Stomach smooth muscle (tissue), 2 donors: ENCODE measurements around the gene NTNG1.

Source experiments
- H3K27ac ChIP-seq: one replicate; pipeline ENCODE4 v1.7.0; 2013; ENCODE audit warnings: mild to moderate bottlenecking, low read length, inconsistent platforms
- H3K27me3 ChIP-seq, 2 donors: one replicate each; pipeline ENCODE4 v1.7.0; 2013; ENCODE audit warnings: low read length in 2 of 2; ENCODE audit not compliant: insufficient read depth in 2 of 2, control insufficient read depth in 1 of 2
- H3K36me3 ChIP-seq, 2 donors: one replicate each; pipeline ENCODE4 v1.7.0; 2013; ENCODE audit warnings: low read length in 2 of 2; ENCODE audit not compliant: control insufficient read depth in 2 of 2, insufficient read depth in 2 of 2
- H3K4me1 ChIP-seq: one replicate; pipeline ENCODE4 v1.7.0; 2013; ENCODE audit warnings: low read length; ENCODE audit not compliant: control insufficient read depth, insufficient read depth
- H3K4me3 ChIP-seq, 2 donors: one replicate each; pipeline ENCODE4 v1.7.0; 2013; ENCODE audit warnings: low read length in 2 of 2
- H3K9ac ChIP-seq, 2 donors: one replicate each; pipeline ENCODE4 v1.7.0; 2013; ENCODE audit warnings: low read length in 2 of 2, mild to moderate bottlenecking in 1 of 2
- H3K9me3 ChIP-seq, 2 donors: one replicate each; pipeline ENCODE4 v1.7.0; 2013; ENCODE audit warnings: low read length in 2 of 2; ENCODE audit not compliant: control insufficient read depth in 2 of 2
- donor health status: healthy.
- donor health status: Pancreatic carcinoma.

Gene NTNG1

GRCh38 chr1:107494061-107494460 lies 353.2 kb downstream of the NTNG1 start:
- Histone ChIP-seq H3K4me1 (no peaks in the 10 kb centered on the region), H3K27ac (no peak overlapping the region), H3K27me3 (no peaks in the 10 kb centered on the region), H3K9me3 (no peaks in the 10 kb centered on the region), H3K4me3 (no peak overlapping the region), H3K9ac (no peak overlapping the region), H3K36me3 (no peaks in the 10 kb centered on the region)

GRCh38 chr1:107496002-107496401 lies 355.2 kb downstream of the NTNG1 start:
- no peak overlapping the region for H3K4me3 ChIP-seq
- H3K9ac ChIP-seq: no peak overlapping the region
- H3K27ac ChIP-seq: no peak overlapping the region
- H3K36me3 ChIP-seq: no peaks in the 10 kb centered on the region
- no peaks in the 10 kb centered on the region for H3K9me3 ChIP-seq
- H3K27me3 ChIP-seq: no peaks in the 10 kb centered on the region
- no peaks in the 10 kb centered on the region for H3K4me1 ChIP-seq

GRCh38 chr1:107499139-107499744 lies 358.4 kb downstream of the NTNG1 start:
- Histone ChIP-seq H3K9ac (no peak overlapping the region), H3K27ac (no peak overlapping the region), H3K4me3 (no peak overlapping the region), H3K27me3 (no peaks in the 10 kb centered on the region), H3K36me3 (no peaks in the 10 kb centered on the region), H3K4me1 (no peaks in the 10 kb centered on the region), H3K9me3 (no peaks in the 10 kb centered on the region)

- no peaks in the 10 kb centered on the region for H3K36me3 ChIP-seq
- no peak overlapping the region for H3K9ac ChIP-seq
- H3K4me3 ChIP-seq: no peak overlapping the region
- no peaks in the 10 kb centered on the region for H3K4me1 ChIP-seq
- no peaks in the 10 kb centered on the region for H3K9me3 ChIP-seq
- H3K27ac ChIP-seq: no peak overlapping the region
- H3K27me3 ChIP-seq: no peaks in the 10 kb centered on the region
These were observed 360.3 kb downstream of the NTNG1 start for GRCh38 chr1:107501081-107501605.

- Histone ChIP-seq H3K9ac (no peak overlapping the region), H3K4me1 (no peaks in the 10 kb centered on the region), H3K27ac (no peak overlapping the region), H3K9me3 (no peaks in the 10 kb centered on the region), H3K36me3 (no peaks in the 10 kb centered on the region), H3K4me3 (no peak overlapping the region), H3K27me3 (no peaks in the 10 kb centered on the region)
These were observed 369.5 kb downstream of the NTNG1 start for GRCh38 chr1:107510347-107510746.

GRCh38 chr1:107512836-107513235 lies 372.0 kb downstream of the NTNG1 start:
- no peaks in the 10 kb centered on the region for H3K9me3 ChIP-seq
- no peaks in the 10 kb centered on the region for H3K36me3 ChIP-seq
- no peaks in the 10 kb centered on the region for H3K4me1 ChIP-seq
- no peak overlapping the region for H3K4me3 ChIP-seq
- H3K9ac ChIP-seq: no peak overlapping the region
- no peaks in the 10 kb centered on the region for H3K27me3 ChIP-seq
- no peak overlapping the region for H3K27ac ChIP-seq

GRCh38 chr1:107514841-107515240 lies 374.0 kb downstream of the NTNG1 start:
- Histone ChIP-seq H3K4me3 (no peak overlapping the region), H3K27ac (no peak overlapping the region)

GRCh38 chr1:107515702-107516101 lies 374.9 kb downstream of the NTNG1 start:
- no peaks in the 10 kb centered on the region for H3K36me3 ChIP-seq

More at GRCh38 chr1:107514841-107515240, 374.0 kb downstream of the NTNG1 start:
- Histone ChIP-seq H3K9me3 (no peaks in the 10 kb centered on the region), H3K36me3 (no peaks in the 10 kb centered on the region), H3K27me3 (no peaks in the 10 kb centered on the region), H3K4me1 (no peaks in the 10 kb centered on the region), H3K9ac (no peak overlapping the region)

GRCh38 chr1:107523061-107523460 lies 382.2 kb downstream of the NTNG1 start:
- Histone ChIP-seq H3K27ac (no peak overlapping the region), H3K4me3 (no peak overlapping the region), H3K9ac (no peak overlapping the region), H3K4me1 (no peaks in the 10 kb centered on the region), H3K36me3 (no peaks in the 10 kb centered on the region), H3K9me3 (no peaks in the 10 kb centered on the region), H3K27me3 (no peaks in the 10 kb centered on the region)

More at GRCh38 chr1:107515702-107516101, 374.9 kb downstream of the NTNG1 start:
- Histone ChIP-seq H3K4me3 (no peak overlapping the region), H3K9me3 (no peaks in the 10 kb centered on the region), H3K4me1 (no peaks in the 10 kb centered on the region), H3K27ac (no peak overlapping the region), H3K9ac (no peak overlapping the region), H3K27me3 (no peaks in the 10 kb centered on the region)

GRCh38 chr1:107523736-107524135 lies 382.9 kb downstream of the NTNG1 start:
- Histone ChIP-seq H3K4me3 (no peak overlapping the region), H3K9me3 (no peaks in the 10 kb centered on the region), H3K27ac (no peak overlapping the region)

GRCh38 chr1:107524301-107524700 lies 383.5 kb downstream of the NTNG1 start:
- no peaks in the 10 kb centered on the region for H3K4me1 ChIP-seq
- no peaks in the 10 kb centered on the region for H3K27me3 ChIP-seq
- H3K9ac ChIP-seq: no peak overlapping the region
- no peaks in the 10 kb centered on the region for H3K36me3 ChIP-seq
- H3K4me3 ChIP-seq: no peak overlapping the region
- H3K27ac ChIP-seq: no peak overlapping the region
- no peaks in the 10 kb centered on the region for H3K9me3 ChIP-seq

More at GRCh38 chr1:107523736-107524135, 382.9 kb downstream of the NTNG1 start:
- Histone ChIP-seq H3K4me1 (no peaks in the 10 kb centered on the region), H3K9ac (no peak overlapping the region), H3K36me3 (no peaks in the 10 kb centered on the region), H3K27me3 (no peaks in the 10 kb centered on the region)
